ENCODE data around the gene EFHC2. TPM values are rescaled to one million over a fixed set of nuclear protein-coding genes. Genes with fewer than 3 reads are reported as not detected.

EFHC2 gene
- total RNA-seq (2014; rRNA removed; shearing (Covaris generic)) (not detected in 2 replicates), total RNA-seq (2022) (not detected in 2 replicates), Bru-seq, nascent RNA (not detected), BruChase-seq, experiment 1, labeled RNA remaining after a 6-hour chase (not detected), BruChase-seq, experiment 2, labeled RNA remaining after a 2-hour chase (percentile 2 among the genes with signal in this experiment)
- long read RNA-seq = 0 reads

GRCh38 chrX:44343412-44344141, at the start of gene EFHC2:
Gene EFHC2, minus strand, starts transcription at chrX:44343672. Its CDS starts 84 bp downstream, at chrX:44343588.
- no peaks in the 10 kb centered on the region for H4K20me1 ChIP-seq (ENCODE audit: insufficient read depth, low read length)
- POLR2A ChIA-PET = no interaction called here
- no peak within 1 kb of the TSS for H2AFZ ChIP-seq (ENCODE audit: low read length)
- H3K9me3 ChIP-seq (ENCODE audit: low read length) = no peaks in the 10 kb centered on the region
- DNase-seq (ENCODE audit: low spot score) = no peak
- intact Hi-C loops (cut with micrococcal nuclease; ENCODE audit: unreplicated experiment) = no loop called here
- H3K36me3 ChIP-seq (ENCODE audit: insufficient read depth, low read length) = no peaks in the 10 kb centered on the region
- no peaks in the 10 kb centered on the region for H3K79me2 ChIP-seq (ENCODE audit: insufficient read depth, low read depth, low read length)
- no peaks in the 10 kb centered on the region for H3K9me2 ChIP-seq (ENCODE audit: insufficient read depth, low read length)
- no peak within 1 kb of the TSS for H3K27ac ChIP-seq (ENCODE audit: low read depth, low read length, poor library complexity, severe bottlenecking)
- no TSS peak for BruUV-seq (replicated peaks)
- no peak within 1 kb of the TSS for H3K4me3 ChIP-seq (ENCODE audit: low read depth, low read length, poor library complexity, severe bottlenecking)
- CTCF ChIA-PET (ENCODE audit: unreplicated experiment) = no interaction called here
- no peaks in the 10 kb centered on the region for H3K4me1 ChIP-seq (ENCODE audit: insufficient read depth, low read length, poor library complexity, severe bottlenecking)
- no peak within 1 kb of the TSS for H3K4me2 ChIP-seq (ENCODE audit: low read length)
- TF ChIP-seq EZH2phosphoT487 (IDR thresholded peaks at IDR 0.05; ENCODE audit: borderline replicate concordance, low read depth, low read length) = no peak
- no peak for TF ChIP-seq CTCF (conservative IDR thresholded peaks at IDR 0.05; ENCODE audit: low read length)

GRCh38 chrX:44392767-44393166, 49.3 kb upstream of the EFHC2 start:
- DNase-seq (ENCODE audit: low spot score) = no peak
- H3K9me3 ChIP-seq (ENCODE audit: low read length) = no peaks in the 10 kb centered on the region
- H3K79me2 ChIP-seq (ENCODE audit: insufficient read depth, low read depth, low read length) = no peaks in the 10 kb centered on the region
- no peak for TF ChIP-seq EZH2phosphoT487 (IDR thresholded peaks at IDR 0.05; ENCODE audit: borderline replicate concordance, low read depth, low read length)
- no peak for TF ChIP-seq CTCF (conservative IDR thresholded peaks at IDR 0.05; ENCODE audit: low read length)
- ChIA-PET POLR2A (no interaction called here), CTCF (ENCODE audit: unreplicated experiment) (no interaction called here)
- no peaks in the 10 kb centered on the region for H4K20me1 ChIP-seq (ENCODE audit: insufficient read depth, low read length)
- intact Hi-C loops (cut with micrococcal nuclease; ENCODE audit: unreplicated experiment) = no loop called here
- H3K27ac ChIP-seq (ENCODE audit: low read depth, low read length, poor library complexity, severe bottlenecking) = no peak overlapping the region
- no peak overlapping the region for H2AFZ ChIP-seq (ENCODE audit: low read length)
- no peaks in the 10 kb centered on the region for H3K36me3 ChIP-seq (ENCODE audit: insufficient read depth, low read length)
- no TSS peak for BruUV-seq (replicated peaks)
- no peaks in the 10 kb centered on the region for H3K9me2 ChIP-seq (ENCODE audit: insufficient read depth, low read length)
- no peaks in the 10 kb centered on the region for H3K4me1 ChIP-seq (ENCODE audit: insufficient read depth, low read length, poor library complexity, severe bottlenecking)
- no peak overlapping the region for H3K4me3 ChIP-seq (ENCODE audit: low read depth, low read length, poor library complexity, severe bottlenecking)
- H3K4me2 ChIP-seq (ENCODE audit: low read length) = no peak overlapping the region

GRCh38 chrX:44384688-44385338, 41.3 kb upstream of the EFHC2 start:
- no TSS peak for BruUV-seq (replicated peaks)
- H3K79me2 ChIP-seq (ENCODE audit: insufficient read depth, low read depth, low read length) = no peaks in the 10 kb centered on the region
- no peaks in the 10 kb centered on the region for H3K36me3 ChIP-seq (ENCODE audit: insufficient read depth, low read length)
- no peak overlapping the region for H3K27ac ChIP-seq (ENCODE audit: low read depth, low read length, poor library complexity, severe bottlenecking)
- CTCF ChIA-PET (ENCODE audit: unreplicated experiment) = no interaction called here
- POLR2A ChIA-PET = no interaction called here
- no peak for TF ChIP-seq CTCF (conservative IDR thresholded peaks at IDR 0.05; ENCODE audit: low read length)
- no peak for TF ChIP-seq EZH2phosphoT487 (IDR thresholded peaks at IDR 0.05; ENCODE audit: borderline replicate concordance, low read depth, low read length)
- no peak for DNase-seq (ENCODE audit: low spot score)
- no peak overlapping the region for H3K4me2 ChIP-seq (ENCODE audit: low read length)
- intact Hi-C loops (cut with micrococcal nuclease; ENCODE audit: unreplicated experiment) = no loop called here
- no peak overlapping the region for H2AFZ ChIP-seq (ENCODE audit: low read length)
- no peak overlapping the region for H3K4me3 ChIP-seq (ENCODE audit: low read depth, low read length, poor library complexity, severe bottlenecking)
- no peaks in the 10 kb centered on the region for H3K9me2 ChIP-seq (ENCODE audit: insufficient read depth, low read length)
- no peaks in the 10 kb centered on the region for H4K20me1 ChIP-seq (ENCODE audit: insufficient read depth, low read length)
- no peaks in the 10 kb centered on the region for H3K4me1 ChIP-seq (ENCODE audit: insufficient read depth, low read length, poor library complexity, severe bottlenecking)
- H3K9me3 ChIP-seq (ENCODE audit: low read length) = no peaks in the 10 kb centered on the region
